ENCODE measurements around the gene DGCR8.

Gene DGCR8

GRCh38 chr22:20092477-20092854 lies 12.4 kb downstream of the DGCR8 start:
- DNase-seq = no peak

DNA sequence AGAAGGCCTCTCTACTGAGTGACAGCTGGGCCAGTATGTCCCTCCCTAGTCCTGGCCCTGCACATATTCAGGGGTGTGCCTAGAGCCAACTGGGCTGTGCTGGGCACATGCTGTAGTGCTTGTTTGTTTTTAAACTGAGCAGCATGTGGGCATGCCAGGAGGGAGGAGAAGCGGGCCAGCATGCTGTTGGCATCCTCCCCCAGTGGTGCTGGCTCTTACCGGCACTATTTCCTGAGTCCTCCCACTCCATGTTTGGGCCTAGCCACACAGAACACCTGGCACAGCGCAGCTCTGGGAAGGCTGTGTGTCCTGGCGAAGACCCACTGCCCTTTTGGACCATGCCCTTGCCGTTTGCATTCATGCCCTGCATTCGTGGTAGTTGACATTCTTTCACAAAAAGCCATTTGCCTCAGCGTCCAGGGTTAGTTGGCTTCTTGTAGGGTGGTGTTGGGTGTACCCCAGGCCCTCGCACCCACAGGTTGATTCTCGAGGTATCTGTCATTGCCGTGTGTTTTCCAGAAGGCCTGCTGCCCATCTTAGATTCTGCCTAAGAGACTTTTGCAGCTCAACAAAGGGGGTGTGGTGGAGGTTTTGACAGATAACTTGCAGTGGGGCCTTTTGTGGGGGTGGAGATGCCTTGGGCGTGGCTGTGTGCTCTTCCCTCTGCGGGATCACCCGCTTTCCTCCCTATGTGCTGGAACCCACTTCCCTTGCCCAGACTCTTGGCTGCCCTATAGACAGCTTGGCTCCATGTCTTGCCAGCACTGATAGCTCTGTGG lies 13.6 kb downstream of the DGCR8 start:
- no peak for DNase-seq

- no peak for DNase-seq
Observed at GRCh38 chr22:20094197-20094807, 14.3 kb downstream of the DGCR8 start.

DNA sequence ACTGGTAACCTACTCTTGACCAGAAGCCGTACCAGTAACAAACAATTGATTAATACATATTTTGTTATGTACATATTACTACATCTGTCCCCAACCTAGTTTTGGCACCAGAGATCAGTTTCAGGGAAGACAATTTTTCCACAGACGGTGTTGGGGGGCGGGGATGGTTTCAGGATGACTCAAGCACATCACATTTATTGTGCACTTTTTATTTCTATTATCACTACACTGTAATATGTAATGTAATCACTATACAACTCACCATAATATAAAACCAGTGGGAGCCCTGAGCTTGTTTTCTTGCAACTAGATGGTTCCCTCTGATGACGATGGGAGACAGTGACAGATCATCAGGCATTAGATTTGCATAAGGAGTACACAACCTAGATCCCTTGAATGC lies 15.5 kb downstream of the DGCR8 start:
- DNase-seq = no peak

DNA sequence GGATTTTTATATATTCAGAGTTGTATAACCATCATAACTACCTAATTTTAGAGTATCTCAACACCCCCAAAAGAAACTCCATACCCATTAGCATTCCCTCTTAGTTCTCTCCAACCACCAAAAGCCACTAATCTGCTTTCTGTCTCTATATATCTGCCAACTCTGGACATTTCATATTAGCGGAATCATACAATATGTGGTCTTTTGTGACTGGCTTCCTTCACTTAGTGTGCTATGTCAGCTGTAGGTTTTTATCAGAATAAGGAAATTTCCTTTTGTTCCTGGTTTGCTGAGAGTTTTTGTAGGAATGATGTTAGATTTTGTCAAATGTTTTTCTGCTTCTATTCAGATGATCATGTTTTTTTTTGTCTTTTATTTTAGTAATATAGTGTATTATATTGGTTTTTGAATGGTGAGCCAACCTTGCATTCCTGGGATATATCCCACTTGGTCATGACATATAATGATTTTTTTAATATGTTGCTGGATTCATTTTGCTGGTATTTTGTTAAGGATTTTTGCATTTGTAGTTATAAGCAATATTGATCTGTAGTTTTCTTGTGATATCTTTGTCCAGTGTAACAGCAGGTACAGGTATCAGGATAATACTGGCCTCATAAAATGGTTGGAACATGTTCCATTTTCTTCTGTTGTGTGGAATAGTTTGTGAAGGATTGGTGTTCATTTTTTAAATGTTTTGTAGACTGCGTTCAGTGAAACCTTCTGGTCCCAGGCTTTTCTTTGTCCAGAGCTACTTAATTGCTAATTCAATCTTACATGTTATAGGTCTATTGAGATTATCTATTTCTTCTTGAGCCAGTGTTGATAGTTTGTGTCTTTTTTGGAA lies 16.8 kb downstream of the DGCR8 start:
- no peak for DNase-seq

DNA sequence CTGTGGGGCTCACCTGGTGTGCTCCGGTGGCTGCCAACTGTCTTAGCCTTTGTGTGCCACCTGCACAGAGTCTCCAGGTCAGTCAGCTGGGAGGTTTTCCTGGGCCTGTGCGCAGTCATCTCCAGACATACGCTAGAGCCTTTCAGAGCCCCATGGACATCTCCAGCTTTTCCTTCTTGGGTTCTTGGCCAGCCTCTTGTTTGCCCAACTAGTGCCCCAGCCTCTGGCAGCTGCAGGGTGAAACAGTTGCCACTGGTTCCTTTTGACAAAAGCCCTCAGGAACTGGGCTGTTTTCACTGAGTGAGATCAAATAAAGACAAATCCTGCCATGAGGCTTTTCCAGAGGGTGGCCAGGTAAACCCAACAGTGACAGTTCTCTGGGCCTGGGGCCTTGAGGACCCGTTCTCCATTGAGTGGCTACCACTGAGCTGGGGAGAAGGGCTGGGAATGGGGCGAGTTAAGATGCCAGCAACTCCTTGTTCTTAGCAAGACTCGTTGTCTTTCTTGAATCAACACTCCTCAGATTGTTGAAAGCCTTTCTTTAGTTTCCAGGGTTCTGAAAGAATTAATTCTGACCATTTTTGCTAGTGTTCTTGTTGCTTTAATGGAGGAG lies 19.2 kb downstream of the DGCR8 start:
- DNase-seq = no peak

DNA sequence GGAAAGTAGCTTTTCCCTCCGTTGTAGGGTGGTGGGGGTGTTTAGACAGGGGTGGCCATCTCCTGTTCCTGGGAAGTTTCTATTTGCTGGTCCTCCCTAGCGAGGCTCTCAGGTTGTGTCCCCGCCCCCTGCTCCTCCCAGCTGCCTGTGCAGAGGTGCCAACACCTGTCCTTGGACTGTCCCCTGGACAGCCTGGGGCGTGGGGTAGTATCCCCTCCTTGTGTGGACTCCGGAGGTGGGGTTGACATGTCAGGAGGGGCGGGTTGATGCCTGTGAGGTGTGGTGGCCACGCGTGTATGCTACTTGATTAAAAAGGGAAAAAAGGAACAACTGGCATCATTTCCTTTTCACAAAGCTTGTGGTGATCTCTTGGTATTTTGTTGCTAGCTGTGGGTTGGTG lies 21.6 kb downstream of the DGCR8 start:
- peak; percentile 4 for DNase-seq

GRCh38 chr22:20102203-20102780 lies 22.3 kb downstream of the DGCR8 start:
- DNase-seq = peak; percentile 6

GRCh38 chr22:20105456-20106204 lies 25.6 kb downstream of the DGCR8 start:
- no peak for DNase-seq

GRCh38 chr22:20106205-20106848 lies 26.3 kb downstream of the DGCR8 start:
- DNase-seq = no peak

- DNase-seq = no peak
Observed at GRCh38 chr22:20106849-20107237, 26.8 kb downstream of the DGCR8 start.

DNA sequence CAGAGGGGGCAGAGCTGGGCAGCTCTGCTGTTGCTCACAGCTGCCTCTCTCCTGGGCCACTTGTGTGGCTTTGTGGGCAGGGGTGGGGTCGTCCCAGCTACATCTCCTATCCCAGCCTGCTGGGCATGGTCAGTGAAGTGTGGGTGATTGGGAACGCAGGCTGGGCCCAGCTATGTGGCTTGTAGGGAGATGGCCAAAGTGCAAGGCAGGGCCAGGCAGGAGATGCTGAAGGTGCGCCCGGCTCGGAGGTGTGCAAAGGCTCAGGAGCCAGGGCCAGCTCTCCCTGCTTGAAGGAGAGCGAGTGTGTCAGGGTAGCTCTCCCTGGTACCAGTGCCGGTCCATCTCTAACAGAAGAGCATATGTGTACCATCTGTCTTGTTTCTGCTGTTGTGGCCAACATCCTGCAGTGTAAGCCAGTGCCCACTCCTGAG lies 27.4 kb downstream of the DGCR8 start:
- no peak for DNase-seq

DNA sequence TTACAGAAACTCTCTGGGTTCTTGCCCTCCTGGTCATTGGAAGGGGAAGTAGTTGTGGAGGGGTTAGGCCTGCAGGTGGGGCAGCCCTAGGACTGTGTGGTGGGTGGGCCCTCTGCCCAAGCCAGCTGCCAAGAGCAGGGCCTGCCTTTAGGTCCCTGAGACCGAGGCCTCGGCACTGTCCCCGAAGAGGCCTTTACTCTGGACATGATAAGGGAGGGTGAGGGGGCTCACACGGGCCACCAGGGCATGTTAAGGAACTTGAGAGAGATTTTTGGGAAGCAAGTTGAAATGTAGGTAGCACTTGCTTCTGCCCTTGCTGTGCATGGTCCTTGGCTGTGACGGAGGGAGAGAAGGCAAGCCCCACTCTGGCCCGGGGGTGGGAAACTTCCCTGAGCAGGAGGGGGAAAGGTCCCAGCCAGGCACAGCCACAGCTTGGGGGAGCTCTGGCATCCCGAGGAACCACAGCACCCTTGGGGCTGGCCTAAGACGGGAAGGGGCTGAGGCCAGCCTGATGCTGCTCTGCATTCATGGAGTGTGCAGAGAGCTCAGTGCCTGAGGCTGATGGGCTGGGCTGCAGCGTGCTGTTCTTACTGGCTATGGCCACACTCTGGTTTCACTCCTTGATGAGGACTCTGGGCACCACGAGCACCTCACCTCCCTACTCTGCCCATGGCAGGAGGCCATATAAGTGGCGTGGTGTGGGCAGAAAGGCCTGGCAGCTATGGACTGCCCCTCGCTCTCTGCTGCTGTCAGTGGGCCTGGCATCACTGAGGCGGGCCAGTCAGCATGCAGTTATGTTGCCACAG lies 28.1 kb downstream of the DGCR8 start:
- peak; percentile 7 for DNase-seq

- DNase-seq = peak; percentile 5
Observed at GRCh38 chr22:20108757-20109230, 28.8 kb downstream of the DGCR8 start.

- peak; percentile 15 for DNase-seq
Observed at GRCh38 chr22:20109411-20110358, 29.6 kb downstream of the DGCR8 start.

DNA sequence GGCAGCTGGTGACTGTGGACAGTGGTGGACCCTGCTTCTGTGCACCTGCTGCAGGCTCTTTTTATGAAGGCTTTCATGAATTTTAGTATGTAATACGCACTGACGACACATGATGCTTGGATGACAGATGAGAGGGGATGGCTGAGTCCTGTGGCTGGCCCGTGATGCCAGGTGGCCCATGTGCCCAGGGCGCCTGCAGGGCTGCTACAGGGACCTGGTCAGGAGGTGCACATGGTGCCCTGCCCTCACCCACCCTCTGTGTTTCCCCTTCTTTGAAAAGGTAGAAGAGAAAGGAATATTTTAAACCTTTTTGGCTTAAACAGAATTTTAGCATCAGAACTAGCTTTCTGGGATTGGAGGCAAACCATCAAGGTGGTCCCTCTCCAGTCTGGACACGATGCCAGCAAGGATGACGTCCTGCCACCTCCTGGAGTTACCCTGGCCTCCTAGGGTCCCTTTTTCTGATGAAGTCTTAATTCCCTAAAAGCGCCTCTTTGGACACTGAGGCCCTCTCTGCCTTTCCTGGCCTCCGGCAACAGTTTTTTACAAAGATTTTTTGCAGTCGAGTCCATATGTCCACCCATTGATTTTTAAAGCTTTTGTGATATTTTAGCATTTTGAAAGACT lies 30.4 kb downstream of the DGCR8 start:
- no peak for DNase-seq

DNA sequence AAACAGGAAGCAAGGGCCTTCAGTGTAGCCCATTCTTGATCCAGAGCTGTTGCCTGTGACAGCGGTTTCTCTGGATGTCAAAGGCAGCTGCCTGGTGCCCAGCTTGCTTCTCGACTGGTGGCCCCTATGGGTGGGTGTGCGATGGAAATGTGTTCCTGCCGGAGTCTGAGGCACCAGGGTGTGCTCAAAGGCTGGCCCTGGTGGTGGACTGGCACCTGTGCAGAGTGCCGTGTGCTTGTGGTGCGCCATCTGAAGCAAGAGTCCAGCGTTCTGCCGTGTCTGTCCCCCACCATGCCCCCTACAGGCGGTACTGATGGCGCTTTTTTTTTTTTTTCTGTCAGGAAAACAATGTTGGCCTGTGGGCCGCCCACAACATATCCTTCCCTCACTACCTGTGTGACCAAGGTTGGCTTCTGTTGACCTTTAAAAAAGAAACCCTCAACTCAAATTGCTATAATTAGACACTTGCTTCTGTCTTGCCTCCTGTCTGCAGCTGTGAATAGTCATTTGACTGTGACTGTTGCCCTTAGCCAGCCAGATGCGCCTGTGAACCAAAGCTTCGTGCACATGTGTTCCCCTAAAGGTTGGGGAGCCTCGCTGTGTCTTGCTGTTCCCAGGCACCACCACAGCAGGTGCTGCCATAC lies 31.1 kb downstream of the DGCR8 start:
- DNase-seq = no peak

Data from CD4-positive, alpha-beta T cell treated with Interleukin-15 for 1 hour (primary cell).